Caco-2 (cell line): ENCODE measurements around the gene LIN37. TPM values are rescaled to one million over a fixed set of nuclear protein-coding genes. Genes with fewer than 3 reads are reported as not detected.

Source experiments
- BruUV-seq: library from RNA; stranded (reverse); fragments of 400-500 nt; replicated peaks from 2 replicates; lab custom pipeline; 2021; lab: Mats Ljungman, UMichigan
- CTCF ChIA-PET: fragments of 300-600 bp; sonication (Branson Sonifier 250); formaldehyde crosslinking; loops from one replicate; lab custom pipeline; 2022; ENCODE audit warnings: antibody characterized with exemption; lab: Charles Lee
- POLR2A ChIA-PET: fragments of 300-600 bp; sonication (Branson Sonifier 250); formaldehyde crosslinking; loops from one replicate; lab custom pipeline; 2022; ENCODE audit warnings: antibody characterized with exemption; lab: Charles Lee
- DNase-seq, 2 experiments: peaks; one replicate each; pipeline versions ENCODE4 v3.0.0 to v3.0.0-alpha.2; 2020 to 2022
- H3K27me3 ChIP-seq: replicated peaks from 2 replicates; pipeline ENCODE4 v1.6.0; 2011; ENCODE audit warnings: low read length; ENCODE audit not compliant: control insufficient read depth, insufficient read depth
- H3K36me3 ChIP-seq: 2 replicates; pipeline ENCODE4 v1.5.1; 2011; ENCODE audit warnings: low read length; ENCODE audit not compliant: control insufficient read depth, insufficient read depth
- H3K4me1 ChIP-seq: fragments of 250-450 bp; sonication (Bioruptor Pico); 2 replicates; pipeline ENCODE4 v1.5.1; 2020; ENCODE audit warnings: mild to moderate bottlenecking
- H3K4me3 ChIP-seq: 2 replicates; pipeline ENCODE4 v1.5.1; 2011; ENCODE audit warnings: low read depth, mild to moderate bottlenecking, control low read depth, low read length
- H3K9me3 ChIP-seq: fragments of 250-450 bp; sonication (Bioruptor Pico); 2 replicates; pipeline ENCODE4 v1.5.1; 2020; ENCODE audit warnings: mild to moderate bottlenecking, moderate library complexity
- H3K27ac Mint-ChIP-seq: one replicate; pipeline ENCODE4 v1.8.0; 2022; ENCODE audit warnings: mixed read lengths; ENCODE audit not compliant: unreplicated experiment
- H3K27me3 Mint-ChIP-seq: one replicate; pipeline ENCODE4 v1.8.0; 2022; ENCODE audit warnings: mixed read lengths; ENCODE audit not compliant: insufficient read depth, unreplicated experiment
- H3K36me3 Mint-ChIP-seq: one replicate; pipeline ENCODE4 v1.8.0; 2022; ENCODE audit warnings: mild to moderate bottlenecking, mixed read lengths; ENCODE audit not compliant: insufficient read depth, unreplicated experiment
- H3K4me1 Mint-ChIP-seq: one replicate; pipeline ENCODE4 v1.8.0; 2022; ENCODE audit warnings: low read depth, mixed read lengths; ENCODE audit not compliant: unreplicated experiment
- H3K4me3 Mint-ChIP-seq: one replicate; pipeline ENCODE4 v1.8.0; 2022; ENCODE audit warnings: mild to moderate bottlenecking, moderate library complexity, mixed read lengths; ENCODE audit not compliant: unreplicated experiment
- H3K9me3 Mint-ChIP-seq: one replicate; pipeline ENCODE4 v1.8.0; 2022; ENCODE audit warnings: mixed read lengths; ENCODE audit not compliant: unreplicated experiment
- intact Hi-C: fragments of 100-400 bp; cut with micrococcal nuclease; formaldehyde crosslinking; loops from one replicate; pipeline ENCODE4 v1.10.0; 2022; ENCODE audit not compliant: unreplicated experiment
- total RNA-seq: library from RNA; stranded (reverse); gene quantifications from 2 replicates; pipeline ENCODE4 v1.2.3, GENCODE V29; 2022
- TF ChIP-seq, protein P1 (sequence below), 2 experiments: fragments of 200-600 bp in 1 of 2; IDR thresholded peaks; 1 replicate in 1 of 2; 2 replicates in 1 of 2; pipeline versions ENCODE4 v1.5.1 to v1.8.0; 2011 to 2022; ENCODE audit warnings: antibody characterized with exemption in 1 of 2, control low read depth in 1 of 2, inconsistent platforms in 1 of 2, low read depth in 1 of 2, low read length in 1 of 2, mild to moderate bottlenecking in 1 of 2, moderate library complexity in 1 of 2; ENCODE audit not compliant: insufficient read depth in 1 of 2, severe bottlenecking in 1 of 2, unreplicated experiment in 1 of 2

LIN37 gene
- total RNA-seq, 1 experiment from 2014 or later = 10.2 TPM

GRCh38 chr19:35743640-35744429 is 4.5 kb upstream of the LIN37 start:
- no peak for DNase-seq
- Mint-ChIP-seq H3K4me3 (peak overlapping the region; percentile 93), H3K27me3 (no peaks in the 10 kb centered on the region), H3K36me3 (peaks cover 62% of the 10 kb centered on the region), H3K9me3 (no peaks in the 10 kb centered on the region), H3K4me1 (peaks cover 18% of the 10 kb centered on the region), H3K27ac (no peak overlapping the region)
- BruUV-seq = no TSS peak
- 0 out of 2 replicates have a peak, but pooled peaks cover under 1% of the 10 kb centered on the region for H3K36me3 ChIP-seq
- ChIA-PET CTCF (interaction anchor here (1.9 kb wide), 2 partner anchors 42 to 76 kb away, joined by 7 to 9 read pairs; no protein-coding TSS in a partner anchor), POLR2A (interaction anchor here (0.6 kb wide), 1 partner anchor 265 kb away, joined by 6 read pairs; the partner anchor contains the start of gene SYNE4)
- no peaks in the 10 kb centered on the region for H3K27me3 ChIP-seq
- H3K4me1 ChIP-seq = peaks cover 11% of the 10 kb centered on the region
- TF ChIP-seq, protein P1, sequence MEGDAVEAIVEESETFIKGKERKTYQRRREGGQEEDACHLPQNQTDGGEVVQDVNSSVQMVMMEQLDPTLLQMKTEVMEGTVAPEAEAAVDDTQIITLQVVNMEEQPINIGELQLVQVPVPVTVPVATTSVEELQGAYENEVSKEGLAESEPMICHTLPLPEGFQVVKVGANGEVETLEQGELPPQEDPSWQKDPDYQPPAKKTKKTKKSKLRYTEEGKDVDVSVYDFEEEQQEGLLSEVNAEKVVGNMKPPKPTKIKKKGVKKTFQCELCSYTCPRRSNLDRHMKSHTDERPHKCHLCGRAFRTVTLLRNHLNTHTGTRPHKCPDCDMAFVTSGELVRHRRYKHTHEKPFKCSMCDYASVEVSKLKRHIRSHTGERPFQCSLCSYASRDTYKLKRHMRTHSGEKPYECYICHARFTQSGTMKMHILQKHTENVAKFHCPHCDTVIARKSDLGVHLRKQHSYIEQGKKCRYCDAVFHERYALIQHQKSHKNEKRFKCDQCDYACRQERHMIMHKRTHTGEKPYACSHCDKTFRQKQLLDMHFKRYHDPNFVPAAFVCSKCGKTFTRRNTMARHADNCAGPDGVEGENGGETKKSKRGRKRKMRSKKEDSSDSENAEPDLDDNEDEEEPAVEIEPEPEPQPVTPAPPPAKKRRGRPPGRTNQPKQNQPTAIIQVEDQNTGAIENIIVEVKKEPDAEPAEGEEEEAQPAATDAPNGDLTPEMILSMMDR (IDR thresholded peaks at IDR 0.05; ENCODE audit: insufficient read depth in 1 of 2, low read depth in 1 of 2, low read length in 1 of 2, severe bottlenecking in 1 of 2, unreplicated experiment in 1 of 2) = no peak
- intact Hi-C loops = loop anchor here (2.0 kb wide), 1 partner anchor 77 kb away; no protein-coding TSS in a partner anchor
- H3K4me3 ChIP-seq = no peak overlapping the region
- H3K9me3 ChIP-seq = no peaks in the 10 kb centered on the region

GRCh38 chr19:35744430-35745327 is 3.7 kb upstream of the LIN37 start:
- Histone ChIP-seq H3K36me3 (no peaks in the 10 kb centered on the region), H3K9me3 (no peaks in the 10 kb centered on the region), H3K27me3 (no peaks in the 10 kb centered on the region), H3K4me3 (peak overlapping the region; percentile 81), H3K4me1 (peaks cover 10% of the 10 kb centered on the region)
- Mint-ChIP-seq H3K27ac (peak overlapping the region; percentile 98), H3K27me3 (no peaks in the 10 kb centered on the region), H3K9me3 (no peaks in the 10 kb centered on the region), H3K36me3 (peaks cover 60% of the 10 kb centered on the region), H3K4me1 (peaks cover 26% of the 10 kb centered on the region), H3K4me3 (peak overlapping the region; percentile 93)
- ChIA-PET POLR2A (interaction anchor here (0.5 to 1.0 kb wide), 7 partner anchors 8 to 269 kb away, joined by 3 to 19 read pairs (median 4); partner anchors contain the start of genes ALKBH6 and SYNE4), CTCF (interaction anchor here (0.7 to 1.9 kb wide), 6 partner anchors 8 to 234 kb away, joined by 4 to 12 read pairs (median 6); no protein-coding TSS in a partner anchor)
- peak; percentile 97 to 98 for DNase-seq
- intact Hi-C loops = loop anchor here (1.0 to 2.0 kb wide), 2 partner anchors 76 to 187 kb away; no protein-coding TSS in a partner anchor
- TF ChIP-seq, protein P1 (IDR thresholded peaks at IDR 0.05; ENCODE audit: insufficient read depth in 1 of 2, low read depth in 1 of 2, low read length in 1 of 2, severe bottlenecking in 1 of 2, unreplicated experiment in 1 of 2) = peak; percentile 36 to 55
- TSS peak; percentile 81 for BruUV-seq
